DND-41 (cell line): Measurements from ENCODE around the gene ARL4A.

Experiments
- ATAC-seq: fragments of 200-7000 bp; cut with Tn5 transposase; 3 replicates; pipeline ENCODE4 v1.9.1; 2021; ENCODE audit warnings: low read depth; ENCODE audit not compliant: insufficient read depth
- DNase-seq: peaks from one replicate; pipeline ENCODE4 v3.0.0-alpha.2; 2020
- H2AFZ ChIP-seq: 2 replicates; pipeline ENCODE4 v1.6.0; 2012; ENCODE audit warnings: low read depth, low read length
- H3K27ac ChIP-seq: 2 replicates; pipeline ENCODE4 v1.5.1; 2012; ENCODE audit warnings: low read length, inconsistent platforms
- H3K27me3 ChIP-seq: fragments of 200-600 bp; sonication (generic); 2 replicates; pipeline ENCODE4 v1.6.0; 2012; ENCODE audit warnings: low read length, mild to moderate bottlenecking, inconsistent platforms; ENCODE audit not compliant: insufficient read depth, poor library complexity
- H3K36me3 ChIP-seq: 2 replicates; pipeline ENCODE4 v1.5.1; 2012; ENCODE audit warnings: low read length, inconsistent platforms; ENCODE audit not compliant: insufficient read depth
- H3K4me1 ChIP-seq: 2 replicates; pipeline ENCODE4 v1.5.1; 2012; ENCODE audit warnings: mild to moderate bottlenecking, low read length; ENCODE audit not compliant: insufficient read depth
- H3K4me2 ChIP-seq: 2 replicates; pipeline ENCODE4 v1.6.0; 2012; ENCODE audit warnings: mild to moderate bottlenecking, moderate library complexity, low read length, inconsistent platforms; ENCODE audit not compliant: insufficient read depth
- H3K4me3 ChIP-seq, 2 experiments: fragments of 200-600 bp in 1 of 2; shearing (Covaris generic) in 1 of 2; 2 replicates each; pipeline ENCODE4 v1.5.1; 2012 to 2016; ENCODE audit warnings: inconsistent platforms in 2 of 2, low read length in 2 of 2, mild to moderate bottlenecking in 2 of 2, low read depth in 1 of 2, moderate library complexity in 1 of 2
- H3K79me2 ChIP-seq: 2 replicates; pipeline ENCODE4 v1.6.0; 2012; ENCODE audit warnings: low read length, inconsistent platforms; ENCODE audit not compliant: insufficient read depth
- H3K9ac ChIP-seq: 2 replicates; pipeline ENCODE4 v1.6.0; 2012; ENCODE audit warnings: low read depth, mild to moderate bottlenecking, inconsistent platforms, low read length, moderate library complexity
- H3K9me3 ChIP-seq: 2 replicates; pipeline ENCODE4 v1.5.1; 2012; ENCODE audit warnings: low read length, moderate library complexity, mild to moderate bottlenecking, inconsistent platforms; ENCODE audit not compliant: insufficient read depth, severe bottlenecking
- H4K20me1 ChIP-seq: 2 replicates; pipeline ENCODE4 v1.6.0; 2012; ENCODE audit warnings: low read length; ENCODE audit not compliant: insufficient read depth
- EZH2 ChIP-seq: IDR thresholded peaks from 3 replicates; pipeline ENCODE4 v1.6.1; 2012; ENCODE audit warnings: borderline replicate concordance, low read depth, mild to moderate bottlenecking, moderate library complexity, low read length, inconsistent platforms; ENCODE audit not compliant: severe bottlenecking
- TF ChIP-seq, protein P1 (sequence below): IDR thresholded peaks from 2 replicates; pipeline ENCODE4 v1.5.1; 2012; ENCODE audit warnings: borderline replicate concordance, low read length, moderate library complexity, mild to moderate bottlenecking; ENCODE audit not compliant: poor library complexity, severe bottlenecking; ENCODE audit errors: extremely low read depth

The ARL4A gene, protein sequence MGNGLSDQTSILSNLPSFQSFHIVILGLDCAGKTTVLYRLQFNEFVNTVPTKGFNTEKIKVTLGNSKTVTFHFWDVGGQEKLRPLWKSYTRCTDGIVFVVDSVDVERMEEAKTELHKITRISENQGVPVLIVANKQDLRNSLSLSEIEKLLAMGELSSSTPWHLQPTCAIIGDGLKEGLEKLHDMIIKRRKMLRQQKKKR

DNA sequence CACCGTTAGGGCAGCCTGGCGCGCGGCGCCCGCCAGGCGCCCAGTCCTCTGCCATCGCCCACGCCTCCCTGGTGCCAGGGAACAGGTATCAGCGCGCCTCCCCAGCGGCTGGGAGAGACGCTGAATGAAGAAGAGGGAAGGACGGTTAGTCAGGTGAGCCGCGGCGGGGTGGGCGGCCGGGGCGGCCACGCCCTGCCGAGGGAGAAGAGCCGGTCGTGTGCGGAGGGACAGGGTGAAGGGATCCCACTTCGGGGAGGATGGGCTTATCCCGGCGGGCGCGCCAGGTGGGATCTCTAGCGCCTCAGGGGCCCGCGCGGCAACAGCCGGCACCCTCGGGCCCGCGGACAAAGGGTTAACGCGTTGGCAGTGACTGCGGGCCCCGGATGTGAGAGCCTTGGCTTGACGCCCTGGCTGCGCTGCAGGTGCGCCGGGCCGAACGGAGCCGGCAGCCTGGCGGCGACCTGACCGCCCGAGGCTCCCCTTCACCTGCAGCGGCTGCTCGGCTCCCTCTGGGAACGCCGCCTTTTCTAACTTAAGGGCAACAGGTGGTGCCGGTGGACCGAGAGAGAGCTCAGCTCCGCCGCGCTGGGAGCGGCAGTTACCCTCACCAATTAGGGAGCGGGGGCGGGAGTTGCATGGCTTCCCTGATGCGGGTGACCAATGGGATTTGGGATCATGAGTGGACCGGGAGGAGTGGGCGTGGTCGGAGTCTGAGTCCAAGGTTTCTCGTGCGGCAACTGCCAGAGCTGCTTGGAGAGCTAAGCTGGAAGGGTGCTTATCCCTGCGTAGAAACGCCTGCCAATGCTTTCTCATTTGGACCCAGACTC lies at the start of gene ARL4A:
ARL4A (plus strand) TSS at position 743 of the 827 bp plus-strand sequence. CDS start 622 bp downstream, outside the sequence.
- no peak for ATAC-seq
- no peaks in the 10 kb centered on the region for H3K79me2 ChIP-seq
- H3K9ac ChIP-seq: no peak within 1 kb of the TSS
- no peaks in the 10 kb centered on the region for H3K4me1 ChIP-seq
- H4K20me1 ChIP-seq: no peaks in the 10 kb centered on the region
- H2AFZ ChIP-seq: no peak within 1 kb of the TSS
- H3K4me2 ChIP-seq: no peak within 1 kb of the TSS
- no peaks in the 10 kb centered on the region for H3K36me3 ChIP-seq
- no peaks in the 10 kb centered on the region for H3K27me3 ChIP-seq
- no peak within 1 kb of the TSS for H3K4me3 ChIP-seq
- no peaks in the 10 kb centered on the region for H3K9me3 ChIP-seq
- no peak for TF ChIP-seq EZH2
- TF ChIP-seq, protein P1, sequence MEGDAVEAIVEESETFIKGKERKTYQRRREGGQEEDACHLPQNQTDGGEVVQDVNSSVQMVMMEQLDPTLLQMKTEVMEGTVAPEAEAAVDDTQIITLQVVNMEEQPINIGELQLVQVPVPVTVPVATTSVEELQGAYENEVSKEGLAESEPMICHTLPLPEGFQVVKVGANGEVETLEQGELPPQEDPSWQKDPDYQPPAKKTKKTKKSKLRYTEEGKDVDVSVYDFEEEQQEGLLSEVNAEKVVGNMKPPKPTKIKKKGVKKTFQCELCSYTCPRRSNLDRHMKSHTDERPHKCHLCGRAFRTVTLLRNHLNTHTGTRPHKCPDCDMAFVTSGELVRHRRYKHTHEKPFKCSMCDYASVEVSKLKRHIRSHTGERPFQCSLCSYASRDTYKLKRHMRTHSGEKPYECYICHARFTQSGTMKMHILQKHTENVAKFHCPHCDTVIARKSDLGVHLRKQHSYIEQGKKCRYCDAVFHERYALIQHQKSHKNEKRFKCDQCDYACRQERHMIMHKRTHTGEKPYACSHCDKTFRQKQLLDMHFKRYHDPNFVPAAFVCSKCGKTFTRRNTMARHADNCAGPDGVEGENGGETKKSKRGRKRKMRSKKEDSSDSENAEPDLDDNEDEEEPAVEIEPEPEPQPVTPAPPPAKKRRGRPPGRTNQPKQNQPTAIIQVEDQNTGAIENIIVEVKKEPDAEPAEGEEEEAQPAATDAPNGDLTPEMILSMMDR: no peak
- DNase-seq: no peak
- no peak within 1 kb of the TSS for H3K27ac ChIP-seq

DNA sequence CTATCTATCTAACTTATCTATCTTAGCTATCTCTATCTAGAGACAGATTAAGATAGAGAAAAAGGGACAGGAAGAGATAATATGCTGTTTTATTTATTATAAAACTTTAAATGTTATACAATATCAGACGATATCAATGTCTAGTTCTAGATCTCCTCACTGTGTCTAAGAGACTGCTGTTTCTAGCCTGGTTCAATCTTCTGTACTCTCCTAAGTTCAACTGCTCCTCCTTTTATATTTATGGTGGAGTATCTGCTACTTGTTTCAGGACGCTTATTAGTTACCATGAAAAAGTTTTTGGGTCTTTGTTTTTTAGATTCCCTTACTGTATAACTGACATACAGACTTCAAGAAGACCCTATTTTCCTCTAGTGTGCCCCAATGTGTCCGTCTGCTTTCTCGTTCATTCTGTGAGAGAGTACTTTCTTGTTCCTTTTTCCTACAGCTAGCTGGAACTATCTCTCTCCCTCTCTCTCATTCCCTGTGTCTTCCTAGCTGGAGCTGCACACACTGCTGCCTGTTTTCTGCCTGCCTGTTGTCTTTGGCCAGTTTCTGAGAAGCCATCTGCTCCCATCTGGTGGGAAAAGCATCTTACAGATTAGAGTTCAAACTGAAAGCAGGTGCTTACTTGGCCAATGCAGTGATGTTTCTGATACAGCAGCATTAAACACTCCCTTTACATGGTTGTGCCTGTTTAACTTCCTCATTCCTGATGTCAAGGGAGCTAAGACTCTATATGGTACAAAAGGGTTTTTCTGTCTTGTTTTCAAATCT lies 49.4 kb upstream of the ARL4A start:
- H3K9me3 ChIP-seq: no peaks in the 10 kb centered on the region
- no peak overlapping the region for H3K9ac ChIP-seq
- no peaks in the 10 kb centered on the region for H3K79me2 ChIP-seq
- no peaks in the 10 kb centered on the region for H3K27me3 ChIP-seq
- H4K20me1 ChIP-seq: no peaks in the 10 kb centered on the region
- ATAC-seq (no peak), DNase-seq (no peak)
- H3K27ac ChIP-seq: no peak overlapping the region
- no peaks in the 10 kb centered on the region for H3K4me1 ChIP-seq
- H3K4me2 ChIP-seq: no peak overlapping the region
- TF ChIP-seq EZH2: no peak
- TF ChIP-seq, protein P1: no peak
- H2AFZ ChIP-seq: no peak overlapping the region
- H3K4me3 ChIP-seq: no peak overlapping the region
- H3K36me3 ChIP-seq: no peaks in the 10 kb centered on the region

DNA sequence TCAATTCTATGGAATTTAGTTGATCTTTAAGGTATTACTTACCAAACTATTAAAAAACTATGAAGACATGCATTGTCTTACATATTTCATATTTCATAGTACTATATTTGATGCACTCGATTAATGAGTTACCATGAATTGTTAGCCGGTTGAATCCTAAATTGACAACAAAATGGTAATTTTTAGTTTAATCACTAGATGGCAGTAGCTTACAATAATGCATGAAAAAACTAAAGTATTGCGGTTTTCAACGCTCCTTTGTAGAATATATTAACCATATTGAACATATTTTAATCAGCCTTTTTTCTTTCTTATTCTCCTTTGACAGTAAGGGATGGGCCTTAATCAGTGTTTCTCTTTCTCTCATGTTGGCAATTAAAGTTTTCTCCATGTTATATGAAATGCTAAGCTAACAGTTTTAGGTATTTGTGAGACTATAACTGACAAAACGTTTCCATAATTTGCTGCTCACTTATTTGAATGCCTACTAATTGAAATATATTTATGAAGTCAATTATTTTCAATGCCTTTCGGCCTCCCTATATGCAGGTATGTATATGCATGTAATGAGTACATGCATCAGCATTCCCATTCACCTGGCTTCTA lies 48.5 kb upstream of the ARL4A start:
- Histone ChIP-seq H3K4me3 (no peak overlapping the region), H3K79me2 (no peaks in the 10 kb centered on the region), H3K27me3 (no peaks in the 10 kb centered on the region), H2AFZ (no peak overlapping the region), H3K4me2 (no peak overlapping the region), H3K9ac (no peak overlapping the region), H3K9me3 (no peaks in the 10 kb centered on the region), H3K36me3 (no peaks in the 10 kb centered on the region), H3K4me1 (no peaks in the 10 kb centered on the region), H4K20me1 (no peaks in the 10 kb centered on the region), H3K27ac (no peak overlapping the region)
- DNase-seq (no peak), ATAC-seq (peak; percentile 40; the same call in 1 of the 3 replicates)
- TF ChIP-seq EZH2: no peak
- TF ChIP-seq, protein P1: peak; percentile 67
